ENCODE measurements around the gene FHIT. TPM values are rescaled to one million over a fixed set of nuclear protein-coding genes. Genes with fewer than 3 reads are reported as not detected.

FHIT gene
- total RNA-seq, 1 donor from 2014 or later, result 5.7 TPM

DNA sequence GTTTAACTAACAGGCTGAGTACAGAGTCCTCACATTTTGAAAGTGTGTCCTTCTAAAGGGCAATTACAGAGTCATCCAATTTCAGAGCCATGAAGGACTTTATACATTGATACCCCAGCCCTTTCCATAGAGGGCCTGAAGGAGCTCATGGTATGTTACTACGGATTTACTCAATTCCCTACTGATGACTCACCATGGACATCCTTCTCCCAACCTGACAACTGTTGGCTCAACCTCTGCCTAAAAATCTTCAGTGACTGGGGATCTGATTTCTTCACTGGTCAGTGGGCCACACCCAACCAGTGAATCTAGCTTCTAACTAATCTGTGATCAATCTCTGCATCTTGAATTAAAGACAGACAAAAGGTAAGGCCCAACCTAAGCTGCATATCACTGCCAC, 1238.0 kb downstream of the FHIT start:
- Histone ChIP-seq H3K36me3 (no peaks in the 10 kb centered on the region), H3K79me2 (ENCODE audit: low read depth) (no peaks in the 10 kb centered on the region), H3K4me2 (no peak overlapping the region), H3K4me3 (no peak overlapping the region), H3K9ac (no peak overlapping the region), H3K27ac (no peak overlapping the region), H3K9me3 (ENCODE audit: low read depth) (no peaks in the 10 kb centered on the region), H2AFZ (replicated peaks) (no peak overlapping the region), H3K4me1 (peaks cover 19% of the 10 kb centered on the region), H4K20me1 (ENCODE audit: low read depth) (no peaks in the 10 kb centered on the region), H3K27me3 (no peaks in the 10 kb centered on the region), H3F3A (ENCODE audit: low read depth) (no peaks in the 10 kb centered on the region)
- Mint-ChIP-seq H3K4me1 (peaks cover 29% of the 10 kb centered on the region), H3K4me3 (no peak overlapping the region), H3K27ac (no peak overlapping the region), H3K36me3 (no peaks in the 10 kb centered on the region), H3K27me3 (ENCODE audit: insufficient read depth, low read depth) (no peaks in the 10 kb centered on the region), H3K9me3 (no peaks in the 10 kb centered on the region)
- DNase-seq (ENCODE audit: low spot score), result no peak
- TF ChIP-seq EZH2phosphoT487 (IDR thresholded peaks at IDR 0.05), result no peak
- TF ChIP-seq EZH2 (IDR thresholded peaks at IDR 0.05), result no peak
- TF ChIP-seq, protein P1, sequence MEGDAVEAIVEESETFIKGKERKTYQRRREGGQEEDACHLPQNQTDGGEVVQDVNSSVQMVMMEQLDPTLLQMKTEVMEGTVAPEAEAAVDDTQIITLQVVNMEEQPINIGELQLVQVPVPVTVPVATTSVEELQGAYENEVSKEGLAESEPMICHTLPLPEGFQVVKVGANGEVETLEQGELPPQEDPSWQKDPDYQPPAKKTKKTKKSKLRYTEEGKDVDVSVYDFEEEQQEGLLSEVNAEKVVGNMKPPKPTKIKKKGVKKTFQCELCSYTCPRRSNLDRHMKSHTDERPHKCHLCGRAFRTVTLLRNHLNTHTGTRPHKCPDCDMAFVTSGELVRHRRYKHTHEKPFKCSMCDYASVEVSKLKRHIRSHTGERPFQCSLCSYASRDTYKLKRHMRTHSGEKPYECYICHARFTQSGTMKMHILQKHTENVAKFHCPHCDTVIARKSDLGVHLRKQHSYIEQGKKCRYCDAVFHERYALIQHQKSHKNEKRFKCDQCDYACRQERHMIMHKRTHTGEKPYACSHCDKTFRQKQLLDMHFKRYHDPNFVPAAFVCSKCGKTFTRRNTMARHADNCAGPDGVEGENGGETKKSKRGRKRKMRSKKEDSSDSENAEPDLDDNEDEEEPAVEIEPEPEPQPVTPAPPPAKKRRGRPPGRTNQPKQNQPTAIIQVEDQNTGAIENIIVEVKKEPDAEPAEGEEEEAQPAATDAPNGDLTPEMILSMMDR (IDR thresholded peaks at IDR 0.05), result no peak

DNA sequence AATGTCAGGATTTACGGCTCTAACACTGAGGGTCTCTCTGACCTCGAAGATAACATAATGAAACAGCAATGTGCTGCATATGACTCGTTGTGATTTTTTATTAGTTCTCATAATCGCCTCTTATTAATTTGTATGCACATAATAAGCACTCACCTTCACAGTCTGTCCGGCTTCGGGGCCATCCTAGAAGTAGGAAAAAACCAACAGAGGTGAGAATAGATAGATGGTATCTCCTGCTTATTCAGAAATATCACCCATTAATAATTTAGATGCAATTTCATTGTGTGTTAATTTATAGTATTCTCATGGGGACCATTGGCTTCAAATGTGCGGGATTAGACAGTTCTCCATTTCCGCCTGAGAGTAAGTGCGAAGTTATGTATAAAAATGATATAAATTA, 1240.0 kb downstream of the FHIT start:
- DNase-seq (ENCODE audit: low spot score), result no peak
- Mint-ChIP-seq H3K9me3 (no peaks in the 10 kb centered on the region), H3K36me3 (no peaks in the 10 kb centered on the region), H3K4me3 (no peak overlapping the region), H3K27me3 (ENCODE audit: insufficient read depth, low read depth) (no peaks in the 10 kb centered on the region), H3K4me1 (peaks cover 36% of the 10 kb centered on the region), H3K27ac (no peak overlapping the region)
- no peaks in the 10 kb centered on the region for H3F3A ChIP-seq (ENCODE audit: low read depth)
- H3K9me3 ChIP-seq (ENCODE audit: low read depth), result no peaks in the 10 kb centered on the region
- no peak overlapping the region for H3K9ac ChIP-seq
- H2AFZ ChIP-seq (replicated peaks), result no peak overlapping the region
- H3K79me2 ChIP-seq (ENCODE audit: low read depth), result no peaks in the 10 kb centered on the region
- no peak overlapping the region for H3K27ac ChIP-seq
- no peak overlapping the region for H3K4me2 ChIP-seq
- no peak for TF ChIP-seq EZH2phosphoT487 (IDR thresholded peaks at IDR 0.05)
- TF ChIP-seq, protein P1 (IDR thresholded peaks at IDR 0.05), result no peak
- TF ChIP-seq EZH2 (IDR thresholded peaks at IDR 0.05), result no peak
- no peaks in the 10 kb centered on the region for H4K20me1 ChIP-seq (ENCODE audit: low read depth)
- no peaks in the 10 kb centered on the region for H3K36me3 ChIP-seq
- H3K4me1 ChIP-seq, result peaks cover 25% of the 10 kb centered on the region
- H3K27me3 ChIP-seq, result no peaks in the 10 kb centered on the region
- H3K4me3 ChIP-seq, result no peak overlapping the region

DNA sequence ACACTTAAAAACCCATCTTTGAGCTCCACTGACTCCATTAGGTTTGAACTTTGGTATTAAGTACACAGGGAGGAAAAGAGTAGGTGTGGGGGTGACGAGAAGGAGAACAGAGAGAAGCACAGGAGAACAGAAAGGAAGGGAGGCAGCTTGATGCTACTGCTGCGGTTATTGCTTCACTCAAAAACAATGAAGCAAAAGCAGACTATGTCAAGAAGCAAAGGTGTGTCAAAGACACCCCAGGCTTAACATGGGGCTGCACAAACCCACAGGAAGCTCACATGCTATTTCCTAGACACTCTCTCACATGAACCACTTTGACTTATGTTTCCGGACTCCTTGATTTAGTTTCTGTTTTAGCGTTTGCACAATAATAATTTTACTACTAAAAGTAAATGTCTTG, 1240.5 kb downstream of the FHIT start:
- Mint-ChIP-seq H3K9me3 (no peaks in the 10 kb centered on the region), H3K4me3 (no peak overlapping the region), H3K27ac (peak overlapping the region; percentile 42), H3K36me3 (no peaks in the 10 kb centered on the region), H3K4me1 (peaks cover 36% of the 10 kb centered on the region), H3K27me3 (ENCODE audit: insufficient read depth, low read depth) (no peaks in the 10 kb centered on the region)
- Histone ChIP-seq H3K4me3 (no peak overlapping the region), H3F3A (ENCODE audit: low read depth) (no peaks in the 10 kb centered on the region), H2AFZ (replicated peaks) (peak overlapping the region; percentile 71), H3K79me2 (ENCODE audit: low read depth) (no peaks in the 10 kb centered on the region), H4K20me1 (ENCODE audit: low read depth) (no peaks in the 10 kb centered on the region), H3K9ac (no peak overlapping the region), H3K27ac (no peak overlapping the region), H3K36me3 (no peaks in the 10 kb centered on the region), H3K4me2 (peak overlapping the region; percentile 18), H3K4me1 (peaks cover 25% of the 10 kb centered on the region), H3K27me3 (no peaks in the 10 kb centered on the region), H3K9me3 (ENCODE audit: low read depth) (no peaks in the 10 kb centered on the region)
- TF ChIP-seq EZH2phosphoT487 (IDR thresholded peaks at IDR 0.05), result no peak
- TF ChIP-seq, protein P1 (IDR thresholded peaks at IDR 0.05), result no peak
- no peak for TF ChIP-seq EZH2 (IDR thresholded peaks at IDR 0.05)
- DNase-seq (ENCODE audit: low spot score), result no peak

All from neural progenitor cell (in vitro differentiated cells).